Prostate gland (tissue), 2 donors: ENCODE measurements around the gene EPB41L4A. TPM values are rescaled to one million over a fixed set of nuclear protein-coding genes. Genes with fewer than 3 reads are reported as not detected.
A peak's percentile ranks its signal among the peaks of the same experiment; 100 is the strongest.

Experiments used
- DNase-seq: peaks from one replicate; pipeline ENCODE4 v3.0.0-alpha.2; 2019; ENCODE audit warnings: low spot score
- H3K27ac ChIP-seq, 2 donors: fragments of 200-600 bp; sonication (generic); 2 replicates each; pipeline ENCODE4 v1.5.1; 2017 to 2019
- H3K27me3 ChIP-seq: fragments of 200-600 bp; sonication (generic); replicated peaks from 2 replicates; pipeline ENCODE4 v1.5.1; 2019; ENCODE audit not compliant: insufficient read depth
- H3K36me3 ChIP-seq, 2 donors: fragments of 200-600 bp; sonication (generic); 1 replicate in 1 of 2; 2 replicates in 1 of 2; pipeline versions ENCODE4 v1.5.1 to v1.8.1; 2017 to 2019
- H3K4me1 ChIP-seq: fragments of 200-600 bp; sonication (generic); replicated peaks from 2 replicates; pipeline ENCODE4 v1.5.1; 2019
- H3K4me3 ChIP-seq, 2 donors: fragments of 200-600 bp; sonication (generic); 2 replicates each; pipeline ENCODE4 v1.5.1; 2017 to 2019
- H3K9me3 ChIP-seq: fragments of 200-600 bp; sonication (generic); 2 replicates; pipeline ENCODE4 v1.5.1; 2017
- CTCF ChIP-seq, 4 experiments: fragments of 200-600 bp in 2 of 4; fragments of 450-650 bp in 2 of 4; sonication (generic) in 2 of 4; IDR thresholded peaks; 1 replicate in 3 of 4; 2 replicates in 1 of 4; pipeline ENCODE4 v1.5.1; 2016 to 2019; ENCODE audit warnings: antibody characterized with exemption in 4 of 4, mild to moderate bottlenecking in 2 of 4, moderate library complexity in 2 of 4
- POLR2A ChIP-seq: fragments of 450-650 bp; IDR thresholded peaks from one replicate; pipeline ENCODE4 v1.6.1; 2016; ENCODE audit warnings: antibody characterized with exemption, mild to moderate bottlenecking
- POLR2AphosphoS5 ChIP-seq: sonication (generic); formaldehyde crosslinking; IDR thresholded peaks from one replicate; pipeline ENCODE4 v1.6.1; 2017; ENCODE audit warnings: antibody characterized with exemption
- WGBS: methylation state at CpG from one replicate; pipeline ENCODE4 v1.1.5; 2018; 5-methylcytosine and 5-hydroxymethylcytosine counted together
- intact Hi-C: fragments of 100-400 bp; cut with DNase I; formaldehyde crosslinking; loops from one replicate; pipeline ENCODE4 v1.14.2; 2022
- total RNA-seq, 2 donors: library from RNA; depleted of rRNA; stranded (reverse); fragments of >200 nt; gene quantifications; one replicate each; pipeline ENCODE4 v1.1.0, GENCODE V29; 2016

Gene EPB41L4A
- total RNA-seq, 2 donors from 2014 or later = 23.0 to 37.5 TPM

- Histone ChIP-seq H3K27me3 (no peaks in the 10 kb centered on the region), H3K4me3 (no peak overlapping the region), H3K27ac (no peak overlapping the region), H3K9me3 (no peaks in the 10 kb centered on the region), H3K36me3 (no peaks in the 10 kb centered on the region), H3K4me1 (no peaks in the 10 kb centered on the region)
- intact Hi-C loops = no loop called here
- WGBS = 68% methylated on average over 2 of the region's 2 CpGs
- DNase-seq = no peak
- TF ChIP-seq CTCF (IDR thresholded peaks at IDR 0.05) (no peak), POLR2A (no peak), POLR2AphosphoS5 (no peak)
These were observed 197.9 kb downstream of the EPB41L4A start for GRCh38 chr5:112221128-112221527.

- Histone ChIP-seq H3K4me1 (no peaks in the 10 kb centered on the region), H3K27me3 (no peaks in the 10 kb centered on the region), H3K36me3 (no peaks in the 10 kb centered on the region), H3K9me3 (no peaks in the 10 kb centered on the region), H3K27ac (no peak overlapping the region), H3K4me3 (no peak overlapping the region)
- WGBS = 29% methylated on average over 6 of the region's 6 CpGs
- intact Hi-C loops = no loop called here
- DNase-seq = no peak
- TF ChIP-seq CTCF (IDR thresholded peaks at IDR 0.05) = no peak
- no peak for TF ChIP-seq POLR2AphosphoS5
- no peak for TF ChIP-seq POLR2A
These were observed 200.1 kb downstream of the EPB41L4A start for GRCh38 chr5:112219000-112219399.

- 82% methylated on average over 5 of the region's 5 CpGs for WGBS
- no peaks in the 10 kb centered on the region for H3K4me1 ChIP-seq
- no peaks in the 10 kb centered on the region for H3K36me3 ChIP-seq
- H3K4me3 ChIP-seq = no peak overlapping the region
- no peaks in the 10 kb centered on the region for H3K27me3 ChIP-seq
- intact Hi-C loops = no loop called here
- H3K27ac ChIP-seq = no peak overlapping the region
- TF ChIP-seq POLR2A (no peak), CTCF (IDR thresholded peaks at IDR 0.05) (no peak)
- H3K9me3 ChIP-seq = no peaks in the 10 kb centered on the region
- DNase-seq = no peak
These were observed 201.1 kb downstream of the EPB41L4A start for GRCh38 chr5:112217843-112218579.

- no peaks in the 10 kb centered on the region for H3K9me3 ChIP-seq
- no peaks in the 10 kb centered on the region for H3K4me1 ChIP-seq
- TF ChIP-seq POLR2AphosphoS5 = no peak
- no peak for TF ChIP-seq CTCF (IDR thresholded peaks at IDR 0.05)
- TF ChIP-seq POLR2A = no peak
- no peak overlapping the region for H3K27ac ChIP-seq
- H3K4me3 ChIP-seq = no peak overlapping the region
- WGBS = 89% methylated on average over 3 of the region's 3 CpGs
- H3K36me3 ChIP-seq = no peaks in the 10 kb centered on the region
- intact Hi-C loops = no loop called here
- H3K27me3 ChIP-seq = no peaks in the 10 kb centered on the region
- no peak for DNase-seq
These were observed 202.9 kb downstream of the EPB41L4A start for GRCh38 chr5:112216140-112216539.

GRCh38 chr5:112210430-112211005, 208.6 kb downstream of the EPB41L4A start:
- Histone ChIP-seq H3K36me3 (no peaks in the 10 kb centered on the region), H3K9me3 (no peaks in the 10 kb centered on the region), H3K4me1 (no peaks in the 10 kb centered on the region), H3K27ac (no peak overlapping the region), H3K4me3 (no peak overlapping the region), H3K27me3 (no peaks in the 10 kb centered on the region)
- intact Hi-C loops = loop anchor here (1.0 kb wide), 1 partner anchor 210 kb away; no protein-coding TSS in a partner anchor
- peak; percentile 41 for DNase-seq
- WGBS = 83% methylated on average over 6 of the region's 6 CpGs
- TF ChIP-seq CTCF (IDR thresholded peaks at IDR 0.05) (peak in 3 of 4 experiments; percentile 59 to 76 (median 70)), POLR2A (no peak), POLR2AphosphoS5 (no peak)
